K562 (cell line): Measurements from ENCODE around the gene SCPEP1. TPM values are rescaled to one million over a fixed set of nuclear protein-coding genes. Genes with fewer than 3 reads are reported as not detected.

Source experiments
- BCLAF1 ChIP-seq, 2 experiments: fragments of 450-650 bp in 1 of 2; IDR thresholded peaks; 2 replicates each; pipeline ENCODE4 v1.6.1; 2011 to 2017; ENCODE audit warnings: low read depth in 2 of 2, antibody characterized with exemption in 1 of 2, borderline replicate concordance in 1 of 2, low read length in 1 of 2, mild to moderate bottlenecking in 1 of 2, mixed read lengths in 1 of 2; ENCODE audit not compliant: control insufficient read depth in 1 of 2
- CBX2 ChIP-seq: fragments of 200-600 bp; sonication (generic); IDR thresholded peaks from one replicate; pipeline ENCODE4 v1.6.1; 2012; ENCODE audit warnings: mild to moderate bottlenecking, low read length, inconsistent platforms; ENCODE audit not compliant: insufficient read depth, poor library complexity, severe bottlenecking
- CSDE1 ChIP-seq, 2 experiments: fragments of 450-650 bp; IDR thresholded peaks; 2 replicates each; pipeline ENCODE4 v1.6.1; 2016; ENCODE audit warnings: mild to moderate bottlenecking in 1 of 2
- E4F1 ChIP-seq: fragments of 250-450 bp; sonication (Bioruptor Pico); IDR thresholded peaks from 2 replicates; pipeline ENCODE4 v1.5.0; 2021; ENCODE audit warnings: mild to moderate bottlenecking, borderline replicate concordance
- HBP1 ChIP-seq: fragments of 450-650 bp; formaldehyde crosslinking; IDR thresholded peaks from 2 replicates; pipeline ENCODE4 v1.4.0; 2022; ENCODE audit warnings: missing genetic modification characterization
- MBD1 ChIP-seq: fragments of 250-450 bp; sonication (Bioruptor Pico); IDR thresholded peaks from 2 replicates; pipeline ENCODE4 v1.8.0; 2022; ENCODE audit warnings: inconsistent platforms
- MTA3 ChIP-seq: fragments of 450-650 bp; formaldehyde crosslinking; IDR thresholded peaks from 2 replicates; pipeline ENCODE4 v1.6.1; 2017; ENCODE audit warnings: mild to moderate bottlenecking, borderline replicate concordance
- MTF1 ChIP-seq: fragments of 250-450 bp; sonication (Bioruptor Pico); IDR thresholded peaks from 2 replicates; pipeline ENCODE4 v1.9.0; 2021; ENCODE audit warnings: moderate library complexity, mild to moderate bottlenecking, inconsistent platforms, borderline replicate concordance
- RBM15 ChIP-seq: fragments of 200-400 bp; formaldehyde crosslinking; IDR thresholded peaks from 2 replicates; pipeline ENCODE4 v1.6.1; 2018; ENCODE audit warnings: mild to moderate bottlenecking, low read length, moderate library complexity; ENCODE audit not compliant: insufficient read depth
- SAFB ChIP-seq: fragments of 200-400 bp; formaldehyde crosslinking; IDR thresholded peaks from 2 replicates; pipeline ENCODE4 v1.6.1; 2017; ENCODE audit warnings: low read depth, low read length, borderline replicate concordance
- ZNF592 ChIP-seq: fragments of 450-650 bp; IDR thresholded peaks from 2 replicates; pipeline ENCODE4 v1.6.1; 2017; ENCODE audit warnings: antibody characterized with exemption, mild to moderate bottlenecking
- ZNF785 ChIP-seq: fragments of 250-450 bp; sonication (Bioruptor Pico); IDR thresholded peaks from 2 replicates; pipeline ENCODE4 v1.4.0; 2020; ENCODE audit warnings: mild to moderate bottlenecking
- polyA plus RNA-seq, 8 experiments: library from polyadenylated mRNA; depleted of rRNA in 4 of 8; stranded (reverse) in 5 of 8; unstranded in 3 of 8; fragments of >200 nt; fragmentation: Nextera tagmentation in 2 of 8; fragmentation: Illumina TruSeq in 1 of 8; extraction: Ambion mirVana in 2 of 8; extraction: Trizol in 1 of 8; gene quantifications; 2 replicates each; pipeline versions ENCODE4 v1.2.1 to v1.2.3, GENCODE V29; 2011 to 2014; ENCODE audit warnings: inconsistent platforms in 1 of 8, missing spikeins in 1 of 8
- total RNA-seq, 7 experiments: library from RNA; depleted of rRNA in 6 of 7; stranded (reverse); fragments of >200 nt in 6 of 7; fragmentation: Illumina TruSeq in 2 of 7; extraction: Trizol in 2 of 7; gene quantifications; 2 replicates each; pipeline versions ENCODE4 v1.2.1 to v1.2.3, GENCODE V29; 2011 to 2021; ENCODE audit warnings: low replicate concordance in 1 of 7

SCPEP1 gene
- total and polyA plus RNA-seq, 9 of the 15 experiments (the other 6 are each of a cell fraction or from before 2014, with no cell fraction given) = 5.1 to 14.8 (median 7.2) TPM

- no peak for TF ChIP-seq RBM15
- no peak for TF ChIP-seq CSDE1 (IDR thresholded peaks at IDR 0.05)
- TF ChIP-seq MBD1 (CRISPR knock-in tag) = no peak
- no peak; the same call in 1 of the 2 replicates for TF ChIP-seq MTA3
- peak; percentile 72; the same call in 1 of the 2 replicates for TF ChIP-seq HBP1
- TF ChIP-seq BCLAF1 (IDR thresholded peaks at IDR 0.05; ENCODE audit: borderline replicate concordance in 1 of 2, control insufficient read depth in 1 of 2, low read depth in 2 of 2, low read length in 1 of 2) = no peak
- no peak for TF ChIP-seq CBX2
- no peak for TF ChIP-seq MTF1 (CRISPR knock-in tag)
- TF ChIP-seq E4F1 (CRISPR knock-in tag) = no peak
- TF ChIP-seq SAFB = no peak
- TF ChIP-seq ZNF592 = peak; percentile 87
- TF ChIP-seq ZNF785 (CRISPR knock-in tag) = no peak
These were observed 7.6 kb downstream of the SCPEP1 start (continued) for GRCh38 chr17:56985371-56986162.
